C1 segment of cervical spinal cord (tissue), 14 donors: ENCODE data around the gene GATA6.

ENCODE experiments used
- DNase-seq, 14 donors: peaks; one replicate each; lab custom pipeline; 2025; lab: John Stamatoyannopoulos, UW

GATA6 gene

DNA sequence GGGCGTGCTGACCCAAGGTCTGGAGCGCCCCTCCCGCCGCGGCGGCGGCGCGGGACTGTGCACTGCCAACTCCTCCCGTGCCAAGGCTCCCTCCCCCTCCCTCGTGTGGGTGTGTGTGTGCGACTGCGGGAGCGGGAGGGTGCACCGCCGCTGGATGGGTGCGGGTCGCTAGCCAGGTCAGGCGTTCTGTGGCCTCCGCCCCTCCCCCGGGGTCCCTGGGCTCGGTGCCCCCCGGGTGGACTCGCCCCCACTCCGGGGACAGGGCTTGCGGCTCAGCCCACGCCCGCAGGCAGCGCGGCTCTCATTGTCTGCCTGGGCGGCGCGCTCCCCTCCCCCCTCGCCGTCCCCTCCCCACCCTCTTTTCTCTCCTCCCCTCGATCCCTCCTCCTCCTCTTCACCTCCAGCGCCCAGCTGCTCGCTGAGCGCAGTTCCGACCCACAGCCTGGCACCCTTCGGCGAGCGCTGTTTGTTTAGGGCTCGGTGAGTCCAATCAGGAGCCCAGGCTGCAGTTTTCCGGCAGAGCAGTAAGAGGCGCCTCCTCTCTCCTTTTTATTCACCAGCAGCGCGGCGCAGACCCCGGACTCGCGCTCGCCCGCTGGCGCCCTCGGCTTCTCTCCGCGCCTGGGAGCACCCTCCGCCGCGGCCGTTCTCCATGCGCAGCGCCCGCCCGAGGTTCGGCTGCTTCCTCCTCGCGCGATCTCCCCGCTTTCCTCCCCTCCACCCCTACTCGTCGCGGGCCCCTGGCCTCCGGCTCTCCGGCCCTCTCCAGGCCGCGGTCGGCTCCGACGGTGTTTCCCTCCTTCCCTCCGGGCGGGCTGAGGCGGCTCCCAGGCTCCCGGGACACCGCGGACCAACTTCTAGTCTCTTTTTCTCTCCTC is at the start of gene GATA6:
TSS of gene GATA6 (plus strand) at position 579 of the 878 bp plus-strand sequence. CDS start 1,556 bp downstream, outside the sequence.
- DNase-seq: no peak

DNA sequence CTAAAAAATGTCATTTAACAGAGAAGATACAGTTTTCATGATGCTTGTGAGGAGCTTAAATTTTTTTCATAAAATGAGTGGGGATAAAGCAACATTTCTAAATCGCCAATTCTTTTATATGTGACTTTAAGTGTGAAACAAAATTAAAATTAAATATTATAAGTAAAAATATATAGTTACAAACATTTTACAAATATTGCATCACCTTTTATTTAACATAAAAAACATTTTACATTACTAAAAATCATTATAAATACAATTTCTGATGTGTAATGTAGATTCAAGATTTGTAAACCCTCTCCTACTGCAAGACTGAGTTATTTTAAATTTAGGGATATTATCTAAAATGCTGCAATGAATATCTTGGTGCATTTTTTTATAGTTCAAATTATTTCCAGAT is 44.4 kb upstream of the GATA6 start:
- no peak for DNase-seq

GRCh38 chr18:22128954-22129353 is 40.4 kb upstream of the GATA6 start:
- DNase-seq: no peak

DNA sequence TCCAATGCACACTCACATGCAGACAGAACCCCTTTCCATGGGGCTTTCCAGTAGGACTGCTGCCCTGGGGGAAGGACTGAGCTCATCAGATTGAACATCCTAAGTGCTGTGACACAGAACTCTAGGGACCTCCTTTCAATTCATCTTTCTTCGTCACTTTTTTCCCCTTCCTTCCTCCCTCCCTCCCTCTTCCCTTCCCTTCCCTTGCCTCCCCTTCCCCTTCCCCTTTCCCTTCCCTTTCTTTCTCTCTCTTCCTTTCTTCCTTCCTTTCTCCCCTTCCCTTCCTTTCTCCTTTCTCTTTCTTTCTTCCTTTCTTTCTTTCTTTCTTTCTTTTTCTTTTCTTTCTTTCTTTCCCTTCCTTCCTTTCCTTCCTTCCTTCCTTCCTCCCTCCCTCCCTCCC is 39.6 kb upstream of the GATA6 start:
- DNase-seq: no peak

GRCh38 chr18:22132258-22132657 is 37.1 kb upstream of the GATA6 start:
- DNase-seq: no peak

DNA sequence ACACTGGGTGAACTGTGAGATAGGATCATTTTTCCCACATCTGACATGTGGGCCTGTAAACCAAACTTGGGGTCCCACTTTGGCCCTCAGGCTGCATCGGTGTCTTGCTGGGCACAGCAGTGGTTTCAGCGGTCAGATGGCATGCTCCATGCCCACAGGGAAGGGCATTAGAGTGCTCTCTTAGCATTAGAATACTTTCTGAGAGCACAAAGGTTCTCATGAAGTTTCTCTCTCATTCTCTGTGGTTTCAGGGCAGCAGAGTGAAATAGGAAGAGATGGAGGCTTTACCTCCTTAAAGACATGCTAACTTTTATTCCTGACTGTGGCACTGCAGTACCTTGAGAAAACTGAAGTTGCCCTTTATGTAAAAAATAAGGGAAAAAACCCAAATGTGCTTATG is 36.6 kb upstream of the GATA6 start:
- DNase-seq: no peak

- DNase-seq: no peak
Observed at GRCh38 chr18:22136395-22136794, 33.0 kb upstream of the GATA6 start.

DNA sequence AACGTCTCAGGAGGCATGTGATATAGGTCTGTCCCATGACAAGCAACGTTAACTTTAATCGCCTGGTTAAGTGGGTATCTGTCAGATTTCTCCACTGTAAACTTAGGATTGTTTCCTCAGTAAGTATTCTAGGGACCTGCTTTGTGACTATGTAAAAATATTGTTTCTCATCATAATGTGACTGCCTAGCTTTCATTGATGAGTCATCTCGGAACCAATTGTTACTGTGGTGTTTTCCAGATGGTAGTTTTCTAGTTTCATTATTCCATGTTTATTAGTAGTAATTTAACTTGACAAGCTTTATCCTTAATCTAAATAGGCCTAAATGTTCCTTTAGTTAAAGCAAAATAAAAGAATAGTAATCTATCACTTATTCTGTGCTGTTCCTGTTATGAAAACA is 28.2 kb upstream of the GATA6 start:
- no peak for DNase-seq

GRCh38 chr18:22143347-22144340 is 25.7 kb upstream of the GATA6 start:
- no peak for DNase-seq

- DNase-seq: no peak
Observed at GRCh38 chr18:22145160-22145559, 24.2 kb upstream of the GATA6 start.

DNA sequence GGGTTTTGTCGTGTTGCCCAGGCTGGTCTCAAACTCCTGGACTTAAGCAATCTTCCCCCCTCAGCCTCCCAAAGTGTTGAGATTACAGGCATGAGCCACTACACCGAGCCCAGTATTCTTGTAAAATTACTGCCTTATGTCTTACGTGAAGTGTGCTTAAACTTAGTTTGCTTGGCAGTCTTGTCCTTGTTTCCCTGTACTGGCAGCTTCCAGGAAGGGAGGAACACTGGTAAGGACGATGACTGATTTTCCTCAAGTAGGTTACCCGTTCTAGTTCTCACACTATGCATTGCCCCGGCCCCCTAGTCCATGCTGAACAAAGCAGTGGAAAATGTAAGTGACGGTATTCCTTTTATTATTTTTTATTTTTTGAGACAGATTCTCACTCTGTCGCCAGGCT is 19.7 kb upstream of the GATA6 start:
- no peak for DNase-seq

DNA sequence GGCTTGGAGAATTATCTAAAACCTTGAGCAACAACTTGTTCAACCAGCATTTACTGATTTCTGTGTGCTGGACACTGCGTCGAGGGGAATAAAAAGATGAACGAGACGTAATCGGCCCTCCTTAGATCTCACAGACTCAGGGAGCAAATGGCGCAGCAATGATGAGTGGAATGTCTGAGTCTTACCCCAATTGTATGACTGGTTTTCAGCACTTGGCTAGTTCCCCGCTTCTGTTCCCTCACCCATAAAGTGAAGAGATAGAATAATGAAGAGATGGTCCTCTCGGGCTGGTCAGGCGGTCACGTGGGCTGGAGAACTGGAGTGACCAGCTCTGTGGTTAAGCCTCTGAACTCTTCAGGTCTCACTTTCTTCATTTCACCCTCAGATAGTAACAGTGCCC is 17.3 kb upstream of the GATA6 start:
- no peak for DNase-seq

- DNase-seq: no peak
Observed at GRCh38 chr18:22153428-22153827, 16.0 kb upstream of the GATA6 start.

DNA sequence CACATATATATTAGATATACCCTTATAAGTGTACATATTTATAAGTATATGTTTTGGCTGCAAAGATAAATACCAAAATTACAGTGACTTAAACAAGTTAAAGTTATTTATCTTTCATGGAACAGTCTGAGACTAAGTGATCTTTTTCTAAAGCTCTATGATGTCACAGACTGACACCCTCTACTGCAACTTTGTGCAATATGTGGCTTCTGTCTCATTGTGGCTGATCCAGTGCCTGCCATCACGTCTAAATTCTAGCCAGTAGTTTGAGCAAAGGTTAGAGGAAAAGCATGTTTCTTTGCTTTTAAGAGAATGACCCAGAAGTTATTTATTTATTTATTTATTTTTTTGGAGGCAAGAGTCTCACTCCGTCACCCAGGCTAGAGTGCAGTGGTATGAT is 13.8 kb upstream of the GATA6 start:
- DNase-seq: no peak

DNA sequence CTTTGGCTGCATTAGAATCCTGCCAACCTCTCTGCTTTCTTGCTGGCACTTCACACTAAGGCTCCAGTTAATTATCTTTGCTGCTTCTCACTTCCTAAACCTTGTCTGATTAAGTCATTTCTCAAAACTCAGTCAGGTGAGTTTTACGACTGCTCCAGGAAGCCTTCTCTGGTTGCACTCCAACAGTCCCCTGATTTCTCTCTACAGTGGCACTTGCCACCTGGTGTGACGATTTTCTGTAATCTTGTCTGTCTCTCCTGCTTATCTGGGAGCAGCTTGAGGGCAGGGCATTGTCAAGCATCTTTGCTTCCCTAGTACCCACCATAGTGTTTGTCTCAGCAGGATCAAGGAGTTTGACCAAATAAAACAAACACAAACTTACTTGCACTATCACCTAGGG is 10.4 kb upstream of the GATA6 start:
- no peak for DNase-seq

DNA sequence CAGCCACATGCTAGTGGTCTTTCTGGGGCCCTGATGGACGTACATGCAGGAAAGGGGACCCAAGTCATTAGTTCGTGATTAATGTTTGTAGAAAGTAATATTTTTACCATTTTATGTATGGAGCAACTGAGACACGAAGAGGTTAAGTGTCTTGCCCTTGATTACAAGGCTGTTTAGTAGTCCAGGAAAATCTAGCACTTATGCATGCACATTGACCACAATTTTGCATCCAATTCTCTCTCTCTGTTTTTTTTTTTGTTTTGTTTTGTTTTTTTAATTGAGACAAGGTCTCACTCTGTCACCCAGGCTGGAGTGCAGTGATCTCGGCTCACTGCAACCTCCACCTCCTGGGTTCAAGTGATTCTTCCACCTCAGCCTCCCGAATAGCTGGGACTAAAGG is 8.3 kb upstream of the GATA6 start:
- no peak for DNase-seq

- DNase-seq: no peak
Observed at GRCh38 chr18:22163416-22164161, 5.8 kb upstream of the GATA6 start.

GRCh38 chr18:22164337-22165048 is 4.9 kb upstream of the GATA6 start:
- DNase-seq: no peak

- no peak for DNase-seq
Observed at GRCh38 chr18:22165049-22165602, 4.3 kb upstream of the GATA6 start.

DNA sequence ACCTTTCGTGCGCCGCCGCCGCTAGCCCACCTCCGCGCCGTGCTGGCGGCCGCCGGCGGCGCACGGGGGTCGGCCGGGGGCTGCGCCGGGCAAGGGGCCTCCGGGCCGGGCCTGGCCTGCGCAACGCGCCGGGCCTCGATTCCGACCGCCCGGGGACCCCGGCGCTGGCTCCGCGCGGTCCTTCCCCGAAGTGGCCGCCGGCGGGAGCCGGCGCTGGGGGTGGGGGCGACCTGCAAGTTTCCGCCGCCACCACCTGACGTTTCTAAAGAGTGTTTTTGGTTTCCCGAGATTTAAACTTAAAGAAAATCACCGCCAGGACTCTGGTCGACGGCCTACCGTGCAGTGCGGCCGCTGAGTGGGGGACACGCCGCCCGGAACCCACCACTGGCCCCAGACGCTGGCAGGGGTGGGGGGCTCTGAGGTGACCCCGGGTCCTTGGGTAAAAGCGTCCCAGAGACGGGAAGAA is 3.8 kb upstream of the GATA6 start:
- DNase-seq: no peak
